Suprapubic skin (tissue), 3 donors: ENCODE measurements around the gene FBXW12.

ENCODE experiments used
- EP300 ChIP-seq: sonication (generic); formaldehyde crosslinking; IDR thresholded peaks from one replicate; pipeline ENCODE4 v1.6.1; 2017; ENCODE audit warnings: antibody characterized with exemption
- TF ChIP-seq, protein P1 (sequence below), 2 donors: fragments of 200-600 bp in 1 of 2; fragments of 450-650 bp in 1 of 2; sonication (generic) in 1 of 2; IDR thresholded peaks; one replicate each; pipeline ENCODE4 v1.5.1; 2016 to 2019; ENCODE audit warnings: antibody characterized with exemption in 2 of 2, mild to moderate bottlenecking in 1 of 2, moderate library complexity in 1 of 2

DNA sequence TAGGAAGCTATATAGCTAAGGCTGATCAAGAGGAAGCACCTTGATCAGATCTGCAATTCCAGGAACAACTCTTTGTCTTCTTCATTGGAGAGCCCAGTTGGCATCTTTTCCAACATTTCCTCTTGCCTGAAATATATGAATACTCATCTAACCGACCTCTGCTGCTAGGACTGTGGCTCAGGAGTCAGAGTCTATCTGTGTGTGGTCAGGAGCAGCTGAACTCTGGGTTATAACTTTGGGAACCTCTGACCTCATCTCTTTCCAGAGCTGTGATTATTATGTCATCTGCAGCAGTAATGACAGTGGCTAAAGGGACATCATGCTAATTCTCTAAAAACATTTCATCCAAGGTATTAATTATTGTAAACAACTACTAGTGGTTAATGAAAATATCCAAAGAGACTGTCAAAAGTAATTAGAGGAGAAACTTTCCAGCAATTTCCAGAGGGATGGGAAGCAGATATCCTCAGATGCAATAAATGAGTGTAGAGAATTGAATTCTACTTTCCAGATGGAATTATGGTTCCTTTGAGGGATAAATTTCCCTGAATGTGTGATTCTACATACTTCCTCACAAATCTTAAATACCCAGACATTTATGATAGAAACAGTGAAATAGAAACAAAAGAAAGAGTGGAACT lies 27.0 kb upstream of the FBXW12 start:
- no peak for TF ChIP-seq EP300
- TF ChIP-seq, protein P1, sequence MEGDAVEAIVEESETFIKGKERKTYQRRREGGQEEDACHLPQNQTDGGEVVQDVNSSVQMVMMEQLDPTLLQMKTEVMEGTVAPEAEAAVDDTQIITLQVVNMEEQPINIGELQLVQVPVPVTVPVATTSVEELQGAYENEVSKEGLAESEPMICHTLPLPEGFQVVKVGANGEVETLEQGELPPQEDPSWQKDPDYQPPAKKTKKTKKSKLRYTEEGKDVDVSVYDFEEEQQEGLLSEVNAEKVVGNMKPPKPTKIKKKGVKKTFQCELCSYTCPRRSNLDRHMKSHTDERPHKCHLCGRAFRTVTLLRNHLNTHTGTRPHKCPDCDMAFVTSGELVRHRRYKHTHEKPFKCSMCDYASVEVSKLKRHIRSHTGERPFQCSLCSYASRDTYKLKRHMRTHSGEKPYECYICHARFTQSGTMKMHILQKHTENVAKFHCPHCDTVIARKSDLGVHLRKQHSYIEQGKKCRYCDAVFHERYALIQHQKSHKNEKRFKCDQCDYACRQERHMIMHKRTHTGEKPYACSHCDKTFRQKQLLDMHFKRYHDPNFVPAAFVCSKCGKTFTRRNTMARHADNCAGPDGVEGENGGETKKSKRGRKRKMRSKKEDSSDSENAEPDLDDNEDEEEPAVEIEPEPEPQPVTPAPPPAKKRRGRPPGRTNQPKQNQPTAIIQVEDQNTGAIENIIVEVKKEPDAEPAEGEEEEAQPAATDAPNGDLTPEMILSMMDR (IDR thresholded peaks at IDR 0.05) = no peak
